ENCODE results near the gene OAS2.

DNA sequence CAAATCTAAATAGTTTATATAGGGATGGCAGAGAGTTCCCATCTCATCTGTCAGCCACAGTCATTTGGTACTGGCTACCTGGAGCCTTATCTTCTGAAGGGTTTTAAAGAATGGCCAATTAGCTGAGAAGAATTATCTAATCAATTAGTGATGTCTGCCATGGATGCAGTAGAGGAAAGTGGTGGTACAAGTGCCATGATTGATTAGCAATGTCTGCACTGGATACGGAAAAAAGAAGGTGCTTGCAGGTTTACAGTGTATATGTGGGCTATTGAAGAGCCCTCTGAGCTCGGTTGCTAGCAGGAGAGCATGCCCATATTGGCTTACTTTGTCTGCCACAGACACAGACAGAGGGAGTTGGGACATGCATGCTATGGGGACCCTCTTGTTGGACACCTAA lies 7.9 kb upstream of the OAS2 start:
- no peak for TF ChIP-seq CTCF (IDR thresholded peaks at IDR 0.05; ENCODE audit: low read depth, low read length)
- no peak for TF ChIP-seq MAX (IDR thresholded peaks at IDR 0.05; ENCODE audit: low read depth, low read length)
- TF ChIP-seq POLR2A (IDR thresholded peaks at IDR 0.05; ENCODE audit: extremely low read depth, insufficient read length) = no peak
- TF ChIP-seq MYC (IDR thresholded peaks at IDR 0.05; ENCODE audit: low read depth, low read length) = no peak
